ENCODE data around the gene CAMK2G. TPM values are rescaled to one million over a fixed set of nuclear protein-coding genes. Genes with fewer than 3 reads are reported as not detected.

CAMK2G gene
- total RNA-seq, 1 experiment from 2014 or later: 147 TPM

DNA sequence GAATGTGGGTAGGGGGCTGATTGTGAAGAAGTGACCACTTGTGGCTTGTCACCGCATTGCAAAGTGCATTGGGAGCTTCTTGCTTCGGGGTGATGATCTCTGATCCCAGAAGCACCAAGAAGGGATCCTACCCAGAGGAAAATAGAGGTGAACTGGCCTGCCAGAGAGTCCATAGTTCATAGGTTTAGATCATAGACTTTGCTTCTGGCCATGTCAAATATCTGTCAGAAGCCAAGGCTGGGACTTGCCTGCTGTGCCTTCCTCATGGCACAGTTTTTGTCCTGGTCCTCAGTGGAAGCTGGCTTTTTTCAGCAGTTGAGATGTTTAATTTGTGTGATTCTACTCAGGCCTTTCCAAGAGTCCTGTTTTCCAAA lies 87.9 kb downstream of the CAMK2G start:
- H3K36me3 ChIP-seq (ENCODE audit: low read depth): 0 out of 2 replicates have a peak, but pooled peaks cover 3% of the 10 kb centered on the region
- H4K20me1 ChIP-seq (ENCODE audit: insufficient read depth): peaks cover 18% of the 10 kb centered on the region; the same call in 1 of the 2 replicates
- H3K4me3 ChIP-seq: peak overlapping the region; percentile 58
- TF ChIP-seq CTCF (conservative IDR thresholded peaks at IDR 0.05) (no peak), EZH2 (IDR thresholded peaks at IDR 0.05; ENCODE audit: low read depth) (no peak)
- ChIA-PET CTCF (interaction anchor here (0.5 kb wide), 2 partner anchors 17 to 45 kb away, joined by 3 read pairs; no protein-coding TSS in a partner anchor), POLR2A (ENCODE audit: unreplicated experiment) (interaction anchor here (0.6 to 0.8 kb wide), 2 partner anchors 10 to 690 kb away, joined by 3 read pairs; no protein-coding TSS in a partner anchor)
- H3K27ac ChIP-seq: no peak overlapping the region
- no peaks in the 10 kb centered on the region for H3K9me3 ChIP-seq (ENCODE audit: insufficient read depth, low read depth)
- BruUV-seq (replicated peaks): no TSS peak
- H3K4me2 ChIP-seq: peak overlapping the region; percentile 91
- H3K4me1 ChIP-seq (replicated peaks; ENCODE audit: insufficient read depth): peaks cover 26% of the 10 kb centered on the region
- no peak for DNase-seq
- H3F3A ChIP-seq (ENCODE audit: insufficient read depth, low read depth): peaks cover 19% of the 10 kb centered on the region
- peak overlapping the region; percentile 78 for H2AFZ ChIP-seq
- peaks cover 61% of the 10 kb centered on the region for H3K79me2 ChIP-seq (ENCODE audit: low read depth)
- intact Hi-C loops (cut with micrococcal nuclease; ENCODE audit: unreplicated experiment): loop anchor here (5.0 kb wide), 1 partner anchor 91 kb away; no protein-coding TSS in a partner anchor
- H3K27me3 ChIP-seq (ENCODE audit: insufficient read depth, low read depth): no peaks in the 10 kb centered on the region
- no peaks in the 10 kb centered on the region for H3K9me2 ChIP-seq (ENCODE audit: insufficient read depth)

GRCh38 chr10:73785721-73786511 lies 88.4 kb downstream of the CAMK2G start:
- intact Hi-C loops (cut with micrococcal nuclease; ENCODE audit: unreplicated experiment): loop anchor here (1.0 to 5.0 kb wide), 4 partner anchors 25 to 1325 kb away; partner anchors contain the start of genes NDST2, SAMD8 and SEC24C
- CTCF ChIA-PET: interaction anchor here (0.5 to 0.6 kb wide), 3 partner anchors 18 to 410 kb away, joined by 3 read pairs; no protein-coding TSS in a partner anchor
- DNase-seq: peak; percentile 54 to 58

More at GRCh38 chr10:73785721-73786511, 88.4 kb downstream of the CAMK2G start:
- Histone ChIP-seq H2AFZ (peak overlapping the region; percentile 78), H3K9me2 (ENCODE audit: insufficient read depth) (no peaks in the 10 kb centered on the region), H3K4me1 (replicated peaks; ENCODE audit: insufficient read depth) (peaks cover 29% of the 10 kb centered on the region), H3K9me3 (ENCODE audit: insufficient read depth, low read depth) (no peaks in the 10 kb centered on the region), H3K4me2 (peak overlapping the region; percentile 91), H4K20me1 (ENCODE audit: insufficient read depth) (peaks cover 18% of the 10 kb centered on the region; the same call in 1 of the 2 replicates), H3K79me2 (ENCODE audit: low read depth) (peaks cover 66% of the 10 kb centered on the region), H3K27me3 (ENCODE audit: insufficient read depth, low read depth) (no peaks in the 10 kb centered on the region), H3K36me3 (ENCODE audit: low read depth) (0 out of 2 replicates have a peak, but pooled peaks cover 3% of the 10 kb centered on the region), H3F3A (ENCODE audit: insufficient read depth, low read depth) (peaks cover 19% of the 10 kb centered on the region), H3K4me3 (peak overlapping the region; percentile 58), H3K27ac (0 out of 2 replicates have a peak overlapping the region, but pooled peaks have one; percentile 14)
- TF ChIP-seq CTCF (conservative IDR thresholded peaks at IDR 0.05) (no peak), EZH2 (IDR thresholded peaks at IDR 0.05; ENCODE audit: low read depth) (no peak)
- BruUV-seq (replicated peaks): TSS peak; percentile 9
- POLR2A ChIA-PET (ENCODE audit: unreplicated experiment): interaction anchor here (0.6 to 0.8 kb wide), 4 partner anchors 9 to 689 kb away, joined by 3 to 5 read pairs (median 4); no protein-coding TSS in a partner anchor
